ENCODE data around the gene PCDHA7. TPM values are rescaled to one million over a fixed set of nuclear protein-coding genes. Genes with fewer than 3 reads are reported as not detected.
"Not testable (repeated sequence)": the region's sequence is repeated elsewhere in the genome, so short reads cannot be mapped to it uniquely, and the experiment has no call there.

The PCDHA7 gene
- total RNA-seq, 1 experiment from 2014 or later = 0.03 TPM

- no peak for DNase-seq (ENCODE audit: low read depth in 1 of 2, low spot score in 2 of 2)
- no peaks in the 10 kb centered on the region for H3K27me3 ChIP-seq (replicated peaks)
- no peaks in the 10 kb centered on the region for H3K36me3 ChIP-seq
- no peak overlapping the region for H3K4me3 ChIP-seq
- no peaks in the 10 kb centered on the region for H3K4me1 ChIP-seq (replicated peaks)
- no peak overlapping the region for H3K27ac ChIP-seq
- peaks cover 38% of the 10 kb centered on the region for H3K9me3 ChIP-seq (replicated peaks)
Measured at GRCh38 chr5:140862441-140863295, 28.6 kb downstream of the PCDHA7 start.

- no peaks in the 10 kb centered on the region for H3K4me1 ChIP-seq (replicated peaks)
- DNase-seq (ENCODE audit: low read depth in 1 of 2, low spot score in 2 of 2) = no peak
- no peak within 1 kb of the TSS for H3K27ac ChIP-seq
- no peak within 1 kb of the TSS for H3K4me3 ChIP-seq
- H3K27me3 ChIP-seq (replicated peaks) = no peaks in the 10 kb centered on the region
- H3K36me3 ChIP-seq = no peaks in the 10 kb centered on the region
- H3K9me3 ChIP-seq (replicated peaks) = peaks cover 21% of the 10 kb centered on the region
Measured at GRCh38 chr5:140868721-140869554, 34.9 kb downstream of the PCDHA7 start, which contains the start of gene PCDHA11. TSS of gene PCDHA11 (plus strand) at chr5:140868957. CDS start at chr5:140869104, 147 bp downstream.

GRCh38 chr5:140869555-140869886 lies 35.5 kb downstream of the PCDHA7 start:
- Histone ChIP-seq H3K36me3 (no peaks in the 10 kb centered on the region), H3K4me3 (no peak overlapping the region), H3K4me1 (replicated peaks) (no peaks in the 10 kb centered on the region), H3K27me3 (replicated peaks) (no peaks in the 10 kb centered on the region), H3K27ac (no peak overlapping the region), H3K9me3 (replicated peaks) (peaks cover 20% of the 10 kb centered on the region)
- DNase-seq (ENCODE audit: low read depth in 1 of 2, low spot score in 2 of 2) = no peak

GRCh38 chr5:140870221-140871201 lies 36.4 kb downstream of the PCDHA7 start:
- no peak overlapping the region for H3K4me3 ChIP-seq
- no peaks in the 10 kb centered on the region for H3K27me3 ChIP-seq (replicated peaks)
- no peak for DNase-seq (ENCODE audit: low read depth in 1 of 2, low spot score in 2 of 2)
- no peaks in the 10 kb centered on the region for H3K4me1 ChIP-seq (replicated peaks)
- H3K9me3 ChIP-seq (replicated peaks) = peaks cover 23% of the 10 kb centered on the region
- H3K27ac ChIP-seq = no peak overlapping the region
- no peaks in the 10 kb centered on the region for H3K36me3 ChIP-seq

GRCh38 chr5:140875085-140876065 lies 41.3 kb downstream of the PCDHA7 start, which contains the start of gene PCDHA12:
TSS of gene PCDHA12 (plus strand) at chr5:140875308. CDS start at chr5:140875473, 165 bp downstream.
- H3K4me3 ChIP-seq = no peak within 1 kb of the TSS
- no peak for DNase-seq (ENCODE audit: low read depth in 1 of 2, low spot score in 2 of 2)
- peaks cover 27% of the 10 kb centered on the region for H3K9me3 ChIP-seq (replicated peaks)
- H3K4me1 ChIP-seq (replicated peaks) = no peaks in the 10 kb centered on the region
- no peak within 1 kb of the TSS for H3K27ac ChIP-seq
- H3K36me3 ChIP-seq = no peaks in the 10 kb centered on the region
- no peaks in the 10 kb centered on the region for H3K27me3 ChIP-seq (replicated peaks)

DNA sequence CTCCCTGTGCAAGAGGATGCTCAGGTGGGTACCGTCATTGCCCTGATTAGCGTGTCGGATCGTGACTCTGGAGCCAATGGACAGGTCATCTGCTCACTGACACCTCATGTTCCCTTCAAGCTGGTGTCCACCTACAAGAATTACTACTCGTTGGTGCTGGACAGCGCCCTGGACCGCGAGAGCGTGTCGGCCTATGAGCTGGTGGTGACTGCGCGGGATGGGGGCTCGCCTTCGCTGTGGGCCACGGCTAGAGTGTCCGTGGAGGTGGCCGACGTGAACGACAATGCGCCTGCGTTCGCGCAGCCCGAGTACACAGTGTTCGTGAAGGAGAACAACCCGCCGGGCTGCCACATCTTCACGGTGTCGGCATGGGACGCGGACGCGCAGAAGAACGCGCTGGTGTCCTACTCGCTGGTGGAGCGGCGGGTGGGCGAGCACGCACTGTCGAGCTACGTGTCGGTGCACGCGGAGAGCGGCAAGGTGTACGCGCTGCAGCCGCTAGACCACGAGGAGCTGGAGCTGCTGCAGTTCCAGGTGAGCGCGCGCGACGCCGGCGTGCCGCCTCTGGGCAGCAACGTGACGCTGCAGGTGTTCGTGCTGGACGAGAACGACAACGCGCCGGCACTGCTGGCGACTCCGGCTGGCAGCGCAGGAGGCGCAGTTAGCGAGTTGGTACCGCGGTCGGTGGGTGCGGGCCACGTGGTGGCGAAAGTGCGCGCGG lies 42.6 kb downstream of the PCDHA7 start:
- H3K27ac ChIP-seq; H3K27me3 ChIP-seq (replicated peaks); H3K4me1 ChIP-seq (replicated peaks); H3K4me3 ChIP-seq; H3K36me3 ChIP-seq; DNase-seq (ENCODE audit: low read depth in 1 of 2, low spot score in 2 of 2): not testable (repeated sequence)
- peaks cover 19% of the 10 kb centered on the region for H3K9me3 ChIP-seq (replicated peaks)

DNA sequence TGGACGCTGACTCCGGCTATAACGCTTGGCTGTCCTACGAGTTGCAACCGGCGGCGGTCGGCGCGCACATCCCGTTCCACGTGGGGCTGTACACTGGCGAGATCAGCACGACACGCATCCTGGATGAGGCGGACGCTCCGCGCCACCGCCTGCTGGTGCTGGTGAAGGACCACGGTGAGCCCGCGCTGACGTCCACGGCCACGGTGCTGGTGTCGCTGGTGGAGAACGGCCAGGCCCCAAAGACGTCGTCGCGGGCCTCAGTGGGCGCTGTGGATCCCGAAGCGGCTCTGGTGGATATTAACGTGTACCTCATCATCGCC lies 43.2 kb downstream of the PCDHA7 start:
- Histone ChIP-seq H3K4me3 (no peak overlapping the region), H3K4me1 (replicated peaks) (no peaks in the 10 kb centered on the region), H3K36me3 (no peaks in the 10 kb centered on the region), H3K9me3 (replicated peaks) (peaks cover 20% of the 10 kb centered on the region), H3K27ac (no peak overlapping the region), H3K27me3 (replicated peaks) (no peaks in the 10 kb centered on the region)
- DNase-seq (ENCODE audit: low read depth in 1 of 2, low spot score in 2 of 2) = no peak

GRCh38 chr5:140881889-140882590 lies 48.0 kb downstream of the PCDHA7 start, which contains the start of gene PCDHA13:
TSS of gene PCDHA13 (plus strand) at chr5:140882124. CDS start at chr5:140882269, 145 bp downstream.
- H3K27ac ChIP-seq = no peak within 1 kb of the TSS
- H3K9me3 ChIP-seq (replicated peaks) = peaks cover 18% of the 10 kb centered on the region
- no peaks in the 10 kb centered on the region; the same call in 1 of the 2 replicates for H3K27me3 ChIP-seq (replicated peaks)
- no peak for DNase-seq (ENCODE audit: low read depth in 1 of 2, low spot score in 2 of 2)
- H3K4me1 ChIP-seq (replicated peaks) = no peaks in the 10 kb centered on the region
- H3K4me3 ChIP-seq = no peak within 1 kb of the TSS
- H3K36me3 ChIP-seq = no peaks in the 10 kb centered on the region

GRCh38 chr5:140882591-140882899 lies 48.5 kb downstream of the PCDHA7 start:
- H3K36me3 ChIP-seq = no peaks in the 10 kb centered on the region
- DNase-seq (ENCODE audit: low read depth in 1 of 2, low spot score in 2 of 2) = no peak
- no peaks in the 10 kb centered on the region; the same call in 1 of the 2 replicates for H3K27me3 ChIP-seq (replicated peaks)
- peaks cover 14% of the 10 kb centered on the region for H3K9me3 ChIP-seq (replicated peaks)
- no peak overlapping the region for H3K4me3 ChIP-seq
- no peaks in the 10 kb centered on the region for H3K4me1 ChIP-seq (replicated peaks)
- no peak overlapping the region for H3K27ac ChIP-seq

DNA sequence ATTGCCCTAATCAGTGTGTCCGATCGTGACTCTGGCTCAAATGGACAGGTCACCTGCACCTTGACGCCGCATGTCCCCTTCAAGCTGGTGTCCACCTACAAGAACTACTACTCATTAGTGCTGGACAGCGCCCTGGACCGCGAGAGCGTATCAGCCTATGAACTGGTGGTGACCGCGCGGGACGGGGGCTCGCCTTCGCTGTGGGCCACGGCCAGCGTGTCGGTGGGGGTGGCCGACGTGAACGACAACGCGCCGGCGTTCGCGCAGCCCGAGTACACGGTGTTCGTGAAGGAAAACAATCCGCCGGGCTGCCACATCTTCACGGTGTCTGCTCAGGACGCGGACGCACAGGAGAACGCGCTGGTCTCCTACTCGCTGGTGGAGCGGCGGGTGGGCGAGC lies 49.3 kb downstream of the PCDHA7 start:
- no peak overlapping the region for H3K27ac ChIP-seq
- peaks cover 14% of the 10 kb centered on the region for H3K9me3 ChIP-seq (replicated peaks)
- DNase-seq (ENCODE audit: low read depth in 1 of 2, low spot score in 2 of 2) = no peak
- H3K36me3 ChIP-seq = no peaks in the 10 kb centered on the region
- no peak overlapping the region for H3K4me3 ChIP-seq
- no peaks in the 10 kb centered on the region; the same call in 1 of the 2 replicates for H3K27me3 ChIP-seq (replicated peaks)
- no peaks in the 10 kb centered on the region for H3K4me1 ChIP-seq (replicated peaks)

DNA sequence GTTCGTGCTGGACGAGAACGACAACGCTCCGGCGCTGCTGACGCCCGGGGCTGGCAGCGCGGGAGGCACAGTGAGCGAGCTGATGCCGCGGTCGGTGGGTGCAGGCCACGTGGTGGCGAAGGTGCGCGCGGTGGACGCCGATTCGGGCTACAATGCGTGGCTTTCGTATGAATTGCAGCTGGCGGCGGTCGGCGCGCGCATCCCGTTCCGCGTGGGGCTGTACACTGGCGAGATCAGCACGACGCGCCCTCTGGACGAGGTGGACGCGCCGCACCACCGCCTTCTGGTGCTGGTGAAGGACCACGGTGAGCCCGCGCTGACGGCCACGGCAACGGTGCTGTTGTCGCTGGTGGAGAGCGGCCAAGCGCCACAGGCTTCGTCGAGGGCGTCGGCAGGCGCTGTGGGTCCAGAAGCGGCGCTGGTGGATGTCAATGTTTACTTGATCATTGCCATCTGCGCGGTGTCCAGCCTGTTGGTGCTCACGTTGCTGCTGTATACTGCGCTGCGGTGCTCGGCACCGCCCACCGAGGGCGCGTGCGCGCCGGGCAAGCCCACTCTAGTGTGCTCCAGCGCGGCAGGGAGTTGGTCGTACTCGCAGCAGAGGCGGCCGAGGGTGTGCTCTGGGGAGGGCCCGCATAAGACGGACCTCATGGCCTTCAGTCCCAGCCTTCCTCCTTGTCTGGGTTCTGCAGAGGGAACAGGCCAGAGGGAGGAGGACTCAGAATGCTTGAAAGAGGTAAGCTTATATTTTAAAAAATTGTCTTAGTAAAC lies 50.0 kb downstream of the PCDHA7 start:
- H3K27ac ChIP-seq = no peak overlapping the region
- peaks cover 14% of the 10 kb centered on the region for H3K9me3 ChIP-seq (replicated peaks)
- H3K4me3 ChIP-seq = no peak overlapping the region
- no peak for DNase-seq (ENCODE audit: low read depth in 1 of 2, low spot score in 2 of 2)
- no peaks in the 10 kb centered on the region for H3K4me1 ChIP-seq (replicated peaks)
- no peaks in the 10 kb centered on the region; the same call in 1 of the 2 replicates for H3K27me3 ChIP-seq (replicated peaks)
- H3K36me3 ChIP-seq = no peaks in the 10 kb centered on the region

Data from SJSA1 (cell line).